Body of pancreas (tissue), 4 donors: ENCODE data around the gene ACIN1. TPM values are rescaled to one million over a fixed set of nuclear protein-coding genes. Genes with fewer than 3 reads are reported as not detected.
"Not testable (repeated sequence)": the region's sequence is repeated elsewhere in the genome, so short reads cannot be mapped to it uniquely, and the experiment has no call there.

ENCODE experiments used
- ATAC-seq: fragments of 150-250 bp; one replicate; pipeline ENCODE4 v1.9.1; 2016
- DNase-seq, 4 donors: peaks; one replicate each; pipeline ENCODE4 v3.0.0-alpha.2; 2019
- H3K27ac ChIP-seq, 4 donors: fragments of 200-600 bp; sonication (generic); 1 replicate in 3 of 4; 2 replicates in 1 of 4; pipeline versions ENCODE4 v1.5.1 to v1.6.1; 2016 to 2019; ENCODE audit warnings: mild to moderate bottlenecking in 1 of 4, mixed read lengths in 1 of 4, moderate library complexity in 1 of 4
- H3K27me3 ChIP-seq, 2 donors: fragments of 200-600 bp; sonication (generic); one replicate each; pipeline ENCODE4 v1.6.0; 2016; ENCODE audit warnings: mild to moderate bottlenecking in 1 of 2
- H3K36me3 ChIP-seq, 2 donors: fragments of 200-600 bp; sonication (generic); replicated peaks in 1 of 2; 2 replicates each; pipeline ENCODE4 v1.5.1; 2016; ENCODE audit warnings: low read depth in 2 of 2; ENCODE audit not compliant: insufficient read depth in 1 of 2
- H3K4me1 ChIP-seq: fragments of 200-600 bp; sonication (generic); one replicate; pipeline ENCODE4 v1.6.0; 2016
- H3K4me3 ChIP-seq, 2 donors: fragments of 200-600 bp; sonication (generic); 1 replicate in 1 of 2; 2 replicates in 1 of 2; pipeline ENCODE4 v1.5.1; 2016 to 2019
- H3K9me3 ChIP-seq, 3 donors: fragments of 200-600 bp; sonication (generic); 1 replicate in 2 of 3; 2 replicates in 1 of 3; pipeline ENCODE4 v1.5.1; 2016
- POLR2A ChIP-seq, 3 donors: fragments of 450-650 bp; IDR thresholded peaks; one replicate each; pipeline ENCODE4 v1.6.1; 2016; ENCODE audit warnings: antibody characterized with exemption in 3 of 3, mild to moderate bottlenecking in 2 of 3
- WGBS, 2 donors: methylation state at CpG; one replicate each; pipeline ENCODE4 v1.1.5; 2017; 5-methylcytosine and 5-hydroxymethylcytosine counted together
- intact Hi-C: fragments of 100-400 bp; cut with DNase I; formaldehyde crosslinking; loops from one replicate; pipeline ENCODE4 v1.15.1; 2023
- total RNA-seq, 2 donors: library from RNA; depleted of rRNA; stranded (reverse); fragments of >200 nt; gene quantifications; one replicate each; pipeline ENCODE4 v1.1.0, GENCODE V29; 2016
- TF ChIP-seq, protein P1 (sequence below), 7 experiments: fragments of 450-650 bp in 4 of 7; fragments of 200-600 bp in 3 of 7; sonication (generic) in 3 of 7; IDR thresholded peaks; one replicate each; pipeline ENCODE4 v1.5.1; 2016 to 2019; ENCODE audit warnings: antibody characterized with exemption in 7 of 7

Gene ACIN1
- total RNA-seq, 2 donors from 2014 or later = 91.6 to 110 TPM

DNA sequence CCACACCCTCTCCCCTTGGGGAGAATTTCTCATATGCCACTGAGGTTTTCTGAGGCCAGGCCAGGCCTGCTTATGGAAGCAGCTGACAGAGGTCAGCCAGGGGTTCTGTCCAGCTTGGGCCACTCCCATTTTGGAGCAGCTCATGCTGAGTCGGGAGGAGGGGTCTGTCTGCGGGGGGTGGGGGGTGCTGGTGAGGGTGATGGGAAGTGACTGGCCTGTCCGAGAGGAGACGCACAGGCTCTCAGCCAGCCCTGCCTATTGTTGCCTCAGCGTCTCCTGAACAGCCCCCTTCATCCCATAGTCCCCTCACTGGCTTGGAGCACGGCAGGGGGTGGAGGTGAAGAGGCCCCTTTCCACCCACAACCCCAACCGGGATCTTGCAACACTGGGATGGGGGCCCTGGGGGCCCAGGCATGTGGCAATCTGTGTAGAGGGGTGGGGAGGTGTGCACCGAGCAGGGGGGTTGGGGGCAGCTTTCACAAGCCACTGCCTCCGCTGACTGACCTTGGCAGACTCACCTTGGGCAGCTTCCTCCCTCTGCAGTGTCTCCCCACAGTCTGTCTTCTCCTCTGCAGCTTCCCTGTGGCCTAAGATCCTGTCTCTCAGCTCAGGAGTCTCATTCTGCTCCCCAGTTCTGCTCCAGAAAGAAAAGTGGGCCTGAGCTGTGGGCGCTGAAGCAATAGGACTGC is 18.6 kb upstream of the ACIN1 start:
- H3K9me3 ChIP-seq = no peaks in the 10 kb centered on the region
- no peak overlapping the region for H3K4me3 ChIP-seq
- intact Hi-C loops = no loop called here
- DNase-seq (no peak), ATAC-seq (no peak)
- no peak overlapping the region for H3K27ac ChIP-seq
- 57 to 58% methylated on average over 7 to 10 of the region's 10 CpGs for WGBS, 2 donors
- peaks cover 0 to 7% of the 10 kb centered on the region in 2 donors for H3K27me3 ChIP-seq
- no peaks in the 10 kb centered on the region for H3K36me3 ChIP-seq
- H3K4me1 ChIP-seq = no peaks in the 10 kb centered on the region
- TF ChIP-seq, protein P1, sequence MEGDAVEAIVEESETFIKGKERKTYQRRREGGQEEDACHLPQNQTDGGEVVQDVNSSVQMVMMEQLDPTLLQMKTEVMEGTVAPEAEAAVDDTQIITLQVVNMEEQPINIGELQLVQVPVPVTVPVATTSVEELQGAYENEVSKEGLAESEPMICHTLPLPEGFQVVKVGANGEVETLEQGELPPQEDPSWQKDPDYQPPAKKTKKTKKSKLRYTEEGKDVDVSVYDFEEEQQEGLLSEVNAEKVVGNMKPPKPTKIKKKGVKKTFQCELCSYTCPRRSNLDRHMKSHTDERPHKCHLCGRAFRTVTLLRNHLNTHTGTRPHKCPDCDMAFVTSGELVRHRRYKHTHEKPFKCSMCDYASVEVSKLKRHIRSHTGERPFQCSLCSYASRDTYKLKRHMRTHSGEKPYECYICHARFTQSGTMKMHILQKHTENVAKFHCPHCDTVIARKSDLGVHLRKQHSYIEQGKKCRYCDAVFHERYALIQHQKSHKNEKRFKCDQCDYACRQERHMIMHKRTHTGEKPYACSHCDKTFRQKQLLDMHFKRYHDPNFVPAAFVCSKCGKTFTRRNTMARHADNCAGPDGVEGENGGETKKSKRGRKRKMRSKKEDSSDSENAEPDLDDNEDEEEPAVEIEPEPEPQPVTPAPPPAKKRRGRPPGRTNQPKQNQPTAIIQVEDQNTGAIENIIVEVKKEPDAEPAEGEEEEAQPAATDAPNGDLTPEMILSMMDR (IDR thresholded peaks at IDR 0.05) = no peak
- TF ChIP-seq POLR2A (IDR thresholded peaks at IDR 0.05) = no peak

DNA sequence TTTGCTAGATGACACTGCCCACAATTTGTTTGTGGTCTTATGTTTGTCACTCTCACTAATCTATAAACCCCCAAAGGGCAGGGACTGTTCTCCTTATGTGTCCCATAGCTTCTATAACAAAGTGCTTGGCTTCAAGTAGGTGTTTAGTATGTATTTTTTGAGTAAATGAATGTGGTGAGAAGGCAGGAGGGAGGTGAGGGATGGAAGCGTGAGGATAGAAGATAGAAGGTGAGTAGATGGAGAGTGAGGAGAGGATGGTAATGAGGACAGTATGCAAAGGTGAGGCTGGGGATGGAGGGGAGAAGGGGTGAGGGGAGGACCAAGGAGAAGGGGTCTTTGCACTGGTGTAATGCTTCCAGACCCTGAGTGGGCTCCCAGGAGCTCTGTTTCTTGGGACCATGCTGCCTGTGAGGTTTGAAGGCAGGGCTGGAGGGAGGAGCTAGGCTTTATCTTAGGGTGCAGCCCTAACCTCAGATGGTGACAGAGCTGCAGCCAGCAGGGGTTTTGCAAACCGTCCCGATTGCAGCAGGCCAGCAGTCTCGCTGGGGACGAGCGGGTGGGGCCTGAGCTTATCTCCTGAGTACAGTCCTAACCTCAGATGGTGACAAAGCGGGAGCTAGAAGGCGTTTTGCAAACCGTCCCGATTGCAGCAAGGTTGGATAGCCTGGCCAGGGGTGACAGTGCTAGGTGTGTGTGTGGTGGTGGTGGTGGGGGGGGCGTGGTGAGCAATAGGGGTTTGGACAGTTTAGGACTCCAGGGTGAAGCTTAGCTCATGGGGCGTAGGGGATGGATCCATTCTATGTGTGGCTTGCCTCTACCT is 17.6 kb upstream of the ACIN1 start:
- Histone ChIP-seq H3K27ac (no peak overlapping the region), H3K36me3 (no peaks in the 10 kb centered on the region), H3K27me3 (peaks cover 0 to 7% of the 10 kb centered on the region in 2 donors), H3K9me3 (no peaks in the 10 kb centered on the region), H3K4me3 (no peak overlapping the region), H3K4me1 (no peaks in the 10 kb centered on the region)
- ATAC-seq (no peak), DNase-seq (no peak)
- 35 to 50% methylated on average over 12 of the region's 12 CpGs for WGBS, 2 donors
- TF ChIP-seq, protein P1 (IDR thresholded peaks at IDR 0.05) = no peak
- TF ChIP-seq POLR2A (IDR thresholded peaks at IDR 0.05) = no peak
- intact Hi-C loops = no loop called here

- Histone ChIP-seq H3K4me1 (no peaks in the 10 kb centered on the region), H3K27me3 (peaks cover 0 to 7% of the 10 kb centered on the region in 2 donors), H3K36me3 (no peaks in the 10 kb centered on the region), H3K27ac (no peak overlapping the region), H3K4me3 (no peak overlapping the region), H3K9me3 (no peaks in the 10 kb centered on the region)
- no peak for DNase-seq
- TF ChIP-seq, protein P1 (IDR thresholded peaks at IDR 0.05) = no peak
- TF ChIP-seq POLR2A (IDR thresholded peaks at IDR 0.05) = no peak
- WGBS, 2 donors = 26 to 46% methylated on average over 5 of the region's 5 CpGs
- no peak for ATAC-seq
- intact Hi-C loops = no loop called here
Observed at GRCh38 chr14:23110579-23111365, 15.8 kb upstream of the ACIN1 start.

- Histone ChIP-seq H3K36me3 (no peaks in the 10 kb centered on the region), H3K27me3 (peaks cover 0 to 7% of the 10 kb centered on the region in 2 donors), H3K4me3 (no peak overlapping the region), H3K27ac (no peak overlapping the region), H3K9me3 (no peaks in the 10 kb centered on the region), H3K4me1 (no peaks in the 10 kb centered on the region)
- ATAC-seq = no peak
- TF ChIP-seq, protein P1 (IDR thresholded peaks at IDR 0.05) = no peak
- no peak for TF ChIP-seq POLR2A (IDR thresholded peaks at IDR 0.05)
- intact Hi-C loops = no loop called here
- 71 to 87% methylated on average over 1 of the region's 1 CpG for WGBS, 2 donors
- DNase-seq = no peak
Observed at GRCh38 chr14:23109769-23110168, 14.8 kb upstream of the ACIN1 start.

GRCh38 chr14:23108169-23108568 is 13.2 kb upstream of the ACIN1 start:
- H3K4me3 ChIP-seq, intact Hi-C loops, H3K4me1 ChIP-seq, H3K27ac ChIP-seq, DNase-seq, H3K27me3 ChIP-seq, ATAC-seq, H3K36me3 ChIP-seq, H3K9me3 ChIP-seq: not testable (repeated sequence)
- 86 to 88% methylated on average over 21 to 24 of the region's 24 CpGs for WGBS, 2 donors

DNA sequence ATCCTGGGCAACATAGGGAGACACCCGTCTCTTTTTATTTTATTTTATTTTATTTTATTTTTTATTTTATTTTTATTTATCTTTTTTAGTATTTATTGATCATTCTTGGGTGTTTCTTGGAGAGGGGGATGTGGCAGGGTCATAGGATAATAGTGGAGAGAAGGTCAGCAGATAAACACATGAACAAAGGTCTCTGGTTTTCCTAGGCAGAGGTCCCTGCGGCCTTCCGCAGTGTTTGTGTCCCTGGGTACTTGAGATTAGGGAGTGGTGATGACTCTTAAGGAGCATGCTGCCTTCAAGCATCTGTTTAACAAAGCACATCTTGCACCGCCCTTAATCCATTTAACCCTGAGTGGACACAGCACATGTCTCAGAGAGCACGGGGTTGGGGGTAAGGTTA is 12.7 kb upstream of the ACIN1 start:
- H3K27ac ChIP-seq, DNase-seq, intact Hi-C loops, H3K27me3 ChIP-seq, H3K4me3 ChIP-seq, H3K36me3 ChIP-seq, ATAC-seq, H3K9me3 ChIP-seq, H3K4me1 ChIP-seq: not testable (repeated sequence)
- 76 to 83% methylated on average over 3 to 4 of the region's 5 CpGs for WGBS, 2 donors
